Activated CD8-positive, alpha-beta memory T cell treated with anti-CD3 and anti-CD28 coated beads, Interleukin-2, amount 50 U/mL, for 24 hours (primary cell): ENCODE results near the gene TMEM9.

ENCODE experiments used
- DNase-seq: peaks from one replicate; pipeline ENCODE4 v3.0.0-alpha.2; 2020; ENCODE audit errors: extremely low read depth

Gene TMEM9

GRCh38 chr1:201145816-201146215 lies 8.5 kb downstream of the TMEM9 start:
- DNase-seq = no peak

GRCh38 chr1:201145132-201145531 lies 9.1 kb downstream of the TMEM9 start:
- DNase-seq = no peak

- DNase-seq = no peak
These were observed 9.6 kb downstream of the TMEM9 start for GRCh38 chr1:201144701-201145100.

GRCh38 chr1:201143726-201144635 lies 10.3 kb downstream of the TMEM9 start:
- no peak for DNase-seq

- DNase-seq = no peak
These were observed 11.2 kb downstream of the TMEM9 start for GRCh38 chr1:201142849-201143725.

GRCh38 chr1:201142011-201142848 lies 12.0 kb downstream of the TMEM9 start:
- no peak for DNase-seq

- no peak for DNase-seq
These were observed 12.9 kb downstream of the TMEM9 start for GRCh38 chr1:201141418-201141817.

- DNase-seq = no peak
These were observed 13.4 kb downstream of the TMEM9 start for GRCh38 chr1:201140941-201141260.

GRCh38 chr1:201140235-201140940 lies 13.9 kb downstream of the TMEM9 start:
- no peak for DNase-seq

GRCh38 chr1:201139756-201140155 lies 14.5 kb downstream of the TMEM9 start:
- DNase-seq = no peak

- DNase-seq = no peak
These were observed 15.0 kb downstream of the TMEM9 start for GRCh38 chr1:201139306-201139705.

- no peak for DNase-seq
These were observed 15.9 kb downstream of the TMEM9 start for GRCh38 chr1:201138311-201138840.

- no peak for DNase-seq
These were observed 16.5 kb downstream of the TMEM9 start for GRCh38 chr1:201137579-201138310.

- no peak for DNase-seq
These were observed 17.3 kb downstream of the TMEM9 start for GRCh38 chr1:201137024-201137392.

GRCh38 chr1:201136355-201137023 lies 17.8 kb downstream of the TMEM9 start:
- DNase-seq = no peak

- DNase-seq = no peak
These were observed 19.9 kb downstream of the TMEM9 start for GRCh38 chr1:201134405-201134804.

- no peak for DNase-seq
These were observed 22.9 kb downstream of the TMEM9 start for GRCh38 chr1:201131398-201131797.

- DNase-seq = no peak
These were observed 25.3 kb downstream of the TMEM9 start for GRCh38 chr1:201128962-201129361.

- no peak for DNase-seq
These were observed 25.8 kb downstream of the TMEM9 start for GRCh38 chr1:201128476-201128875.
